K562 (cell line): ENCODE measurements around the gene CD79A. TPM values are rescaled to one million over a fixed set of nuclear protein-coding genes. Genes with fewer than 3 reads are reported as not detected.

ENCODE experiments used
- COPS2 ChIP-seq: fragments of 450-650 bp; conservative IDR thresholded peaks from 2 replicates; pipeline ENCODE4 v1.6.1; 2016; ENCODE audit warnings: mild to moderate bottlenecking, moderate library complexity
- HCFC1 ChIP-seq: IDR thresholded peaks from 2 replicates; pipeline ENCODE4 v1.6.1; 2012; ENCODE audit warnings: low read depth, low read length, improper control_type of control experiment
- MECOM ChIP-seq: fragments of 250-450 bp; sonication (Bioruptor Pico); IDR thresholded peaks from 2 replicates; pipeline ENCODE4 v1.8.0; 2022; ENCODE audit warnings: inconsistent platforms
- MTA3 ChIP-seq: fragments of 450-650 bp; formaldehyde crosslinking; IDR thresholded peaks from 2 replicates; pipeline ENCODE4 v1.6.1; 2017; ENCODE audit warnings: mild to moderate bottlenecking, borderline replicate concordance
- NFE2L1 ChIP-seq: fragments of 450-650 bp; IDR thresholded peaks from 2 replicates; pipeline ENCODE4 v1.6.1; 2016; ENCODE audit warnings: missing genetic modification characterization, low read depth, mild to moderate bottlenecking, missing compliant biosample characterization, moderate library complexity, borderline replicate concordance
- PCBP2 ChIP-seq: fragments of 200-400 bp; formaldehyde crosslinking; IDR thresholded peaks from 2 replicates; pipeline ENCODE4 v1.6.1; 2018; ENCODE audit warnings: low read length, low read depth, mild to moderate bottlenecking, moderate library complexity; ENCODE audit not compliant: poor library complexity, severe bottlenecking
- RAD21 ChIP-seq, 2 experiments: fragments of 250-450 bp in 1 of 2; fragments of 450-650 bp in 1 of 2; sonication (Bioruptor Pico) in 1 of 2; formaldehyde crosslinking in 1 of 2; IDR thresholded peaks in 1 of 2; conservative IDR thresholded peaks in 1 of 2; 2 replicates each; pipeline versions ENCODE4 v1.4.0 to v1.8.0; 2020 to 2022; ENCODE audit warnings: mild to moderate bottlenecking in 2 of 2, moderate library complexity in 1 of 2
- SMAD4 ChIP-seq: fragments of 250-450 bp; sonication (Bioruptor Pico); conservative IDR thresholded peaks from 2 replicates; pipeline ENCODE4 v1.8.0; 2021; ENCODE audit warnings: inconsistent platforms, mild to moderate bottlenecking, moderate library complexity
- TAF9B ChIP-seq: fragments of 450-650 bp; IDR thresholded peaks from 2 replicates; pipeline ENCODE4 v1.6.1; 2018; ENCODE audit warnings: mild to moderate bottlenecking; ENCODE audit not compliant: partially characterized antibody
- TRIM24 ChIP-seq, 2 experiments: fragments of 450-650 bp; IDR thresholded peaks; 2 replicates each; pipeline ENCODE4 v1.6.1; 2016
- ZFP1 ChIP-seq: fragments of 450-650 bp; formaldehyde crosslinking; IDR thresholded peaks from 2 replicates; pipeline ENCODE4 v1.4.0; 2020; ENCODE audit warnings: mild to moderate bottlenecking, mixed read lengths
- ZKSCAN1 ChIP-seq: fragments of 150-350 bp; IDR thresholded peaks from 2 replicates; pipeline ENCODE4 v1.6.1; 2016; ENCODE audit warnings: low read depth, low read length
- ZNF583 ChIP-seq: fragments of 250-450 bp; sonication (Bioruptor Pico); IDR thresholded peaks from 2 replicates; pipeline ENCODE4 v1.4.0; 2020
- ZNF76 ChIP-seq: fragments of 250-450 bp; sonication (Bioruptor Pico); IDR thresholded peaks from 2 replicates; pipeline ENCODE4 v1.4.0; 2020; ENCODE audit warnings: mild to moderate bottlenecking, moderate library complexity, borderline replicate concordance
- polyA plus RNA-seq, 8 experiments: library from polyadenylated mRNA; depleted of rRNA in 4 of 8; stranded (reverse) in 5 of 8; unstranded in 3 of 8; fragments of >200 nt; fragmentation: Nextera tagmentation in 2 of 8; fragmentation: Illumina TruSeq in 1 of 8; extraction: Ambion mirVana in 2 of 8; extraction: Trizol in 1 of 8; gene quantifications; 2 replicates each; pipeline versions ENCODE4 v1.2.1 to v1.2.3, GENCODE V29; 2011 to 2014; ENCODE audit warnings: inconsistent platforms in 1 of 8, missing spikeins in 1 of 8
- total RNA-seq, 7 experiments: library from RNA; depleted of rRNA in 6 of 7; stranded (reverse); fragments of >200 nt in 6 of 7; fragmentation: Illumina TruSeq in 2 of 7; extraction: Trizol in 2 of 7; gene quantifications; 2 replicates each; pipeline versions ENCODE4 v1.2.1 to v1.2.3, GENCODE V29; 2011 to 2021; ENCODE audit warnings: low replicate concordance in 1 of 7
- TF ChIP-seq, protein P1 (sequence below): fragments of 250-450 bp; sonication (Bioruptor Pico); IDR thresholded peaks from 2 replicates; pipeline ENCODE4 v1.8.0; 2022; ENCODE audit warnings: moderate library complexity, mild to moderate bottlenecking, inconsistent platforms
- TF ChIP-seq, protein P2 (sequence below), 2 experiments: fragments of 250-450 bp in 1 of 2; fragments of 450-650 bp in 1 of 2; sonication (Bioruptor Pico) in 1 of 2; IDR thresholded peaks; 2 replicates each; pipeline versions ENCODE4 v1.6.1 to v1.8.0; 2016 to 2021; ENCODE audit warnings: mild to moderate bottlenecking in 2 of 2, moderate library complexity in 2 of 2, missing compliant biosample characterization in 1 of 2, missing genetic modification characterization in 1 of 2
- TF ChIP-seq, protein P3 (sequence below), 2 experiments: fragments of 450-650 bp in 1 of 2; sonication (generic) in 1 of 2; formaldehyde crosslinking in 1 of 2; IDR thresholded peaks in 1 of 2; conservative IDR thresholded peaks in 1 of 2; 2 replicates each; pipeline versions ENCODE4 v1.6.1 to v1.8.1; 2016 to 2023; ENCODE audit warnings: mild to moderate bottlenecking in 2 of 2, moderate library complexity in 2 of 2, inconsistent platforms in 1 of 2, missing genetic modification reagents in 1 of 2
- TF ChIP-seq, protein P4 (sequence below): IDR thresholded peaks from 2 replicates; pipeline ENCODE4 v1.6.1; 2016; ENCODE audit warnings: missing genetic modification characterization, missing compliant biosample characterization
- TF ChIP-seq, protein P5 (sequence below): sonication (generic); formaldehyde crosslinking; IDR thresholded peaks from 2 replicates; pipeline ENCODE4 v1.8.0; 2022; ENCODE audit warnings: mild to moderate bottlenecking, missing genetic modification reagents
- TF ChIP-seq, protein P6 (sequence below): fragments of 450-650 bp; IDR thresholded peaks from 2 replicates; pipeline ENCODE4 v1.6.1; 2017; ENCODE audit warnings: antibody characterized with exemption

The CD79A gene
- total and polyA plus RNA-seq, 9 of the 15 experiments (the other 6 are each of a cell fraction or from before 2014, with no cell fraction given): 0.04 to 0.72 (median 0.17) TPM; not detected in 3

DNA sequence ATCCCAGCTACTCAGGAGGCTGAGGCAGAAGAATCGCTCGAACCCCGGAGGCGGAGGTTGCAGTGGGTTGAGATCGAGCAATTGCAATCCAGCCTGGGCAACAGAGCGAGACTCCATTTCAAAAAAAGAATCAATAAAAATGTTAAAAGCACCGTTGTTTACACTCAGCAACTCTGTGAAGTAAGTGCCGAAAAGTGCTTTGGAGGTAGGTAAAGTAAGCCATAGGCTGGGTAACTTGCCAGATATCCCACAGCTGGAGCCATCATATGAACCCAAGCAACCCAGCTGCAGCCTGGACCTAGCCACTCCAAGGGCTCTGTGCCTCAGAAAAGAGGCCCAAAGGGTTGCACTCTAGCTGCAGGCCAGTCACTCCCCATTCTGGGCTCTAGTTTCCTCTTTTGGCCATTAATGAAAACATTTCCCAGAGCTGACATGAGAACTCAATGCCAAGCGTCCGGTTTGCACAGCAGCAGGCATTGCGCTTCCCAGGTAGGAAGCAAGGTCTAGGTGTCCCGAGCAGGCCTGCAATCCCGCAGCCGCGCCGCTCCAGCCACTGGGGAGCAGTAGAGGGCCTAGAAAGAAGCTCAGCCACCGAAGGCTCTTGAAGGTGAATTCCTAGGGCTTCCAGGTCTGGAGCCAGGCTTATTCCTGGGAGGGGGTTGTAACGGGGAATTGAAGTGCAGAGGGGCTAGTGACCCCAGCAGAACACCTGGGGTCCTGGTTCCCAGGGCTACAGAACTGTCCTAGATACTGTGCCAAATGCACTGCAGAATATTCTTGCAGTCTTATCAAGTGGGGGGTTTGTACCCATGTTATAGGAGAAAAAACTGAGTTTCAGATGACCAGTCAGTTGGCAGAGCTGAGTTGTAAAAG, 4.1 kb upstream of the CD79A start (continued):
- TF ChIP-seq, protein P1, sequence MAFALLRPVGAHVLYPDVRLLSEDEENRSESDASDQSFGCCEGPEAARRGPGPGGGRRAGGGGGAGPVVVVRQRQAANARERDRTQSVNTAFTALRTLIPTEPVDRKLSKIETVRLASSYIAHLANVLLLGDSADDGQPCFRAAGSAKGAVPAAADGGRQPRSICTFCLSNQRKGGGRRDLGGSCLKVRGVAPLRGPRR: no peak
- no peak for TF ChIP-seq TAF9B
- TF ChIP-seq PCBP2: no peak
- no peak for TF ChIP-seq TRIM24 (IDR thresholded peaks at IDR 0.05)
- TF ChIP-seq NFE2L1 (tag): no peak
- TF ChIP-seq COPS2: no peak
- TF ChIP-seq, protein P2, sequence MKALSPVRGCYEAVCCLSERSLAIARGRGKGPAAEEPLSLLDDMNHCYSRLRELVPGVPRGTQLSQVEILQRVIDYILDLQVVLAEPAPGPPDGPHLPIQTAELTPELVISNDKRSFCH (CRISPR knock-in tag; IDR thresholded peaks at IDR 0.05): no peak
- TF ChIP-seq, protein P2 (tag; IDR thresholded peaks at IDR 0.05): no peak
- peak; percentile 79 to 88 for TF ChIP-seq RAD21 (CRISPR knock-in tag; conservative IDR thresholded peaks at IDR 0.05 in 1 of 2, IDR thresholded peaks at IDR 0.05 in 1 of 2)
- TF ChIP-seq ZNF583 (CRISPR knock-in tag): no peak
- no peak for TF ChIP-seq MTA3
- TF ChIP-seq, protein P3, sequence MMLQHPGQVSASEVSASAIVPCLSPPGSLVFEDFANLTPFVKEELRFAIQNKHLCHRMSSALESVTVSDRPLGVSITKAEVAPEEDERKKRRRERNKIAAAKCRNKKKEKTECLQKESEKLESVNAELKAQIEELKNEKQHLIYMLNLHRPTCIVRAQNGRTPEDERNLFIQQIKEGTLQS (IDR thresholded peaks at IDR 0.05): no peak
- TF ChIP-seq, protein P3 (CRISPR knock-in tag; conservative IDR thresholded peaks at IDR 0.05): no peak
- no peak for TF ChIP-seq HCFC1
- no peak for TF ChIP-seq ZKSCAN1
- TF ChIP-seq, protein P4, sequence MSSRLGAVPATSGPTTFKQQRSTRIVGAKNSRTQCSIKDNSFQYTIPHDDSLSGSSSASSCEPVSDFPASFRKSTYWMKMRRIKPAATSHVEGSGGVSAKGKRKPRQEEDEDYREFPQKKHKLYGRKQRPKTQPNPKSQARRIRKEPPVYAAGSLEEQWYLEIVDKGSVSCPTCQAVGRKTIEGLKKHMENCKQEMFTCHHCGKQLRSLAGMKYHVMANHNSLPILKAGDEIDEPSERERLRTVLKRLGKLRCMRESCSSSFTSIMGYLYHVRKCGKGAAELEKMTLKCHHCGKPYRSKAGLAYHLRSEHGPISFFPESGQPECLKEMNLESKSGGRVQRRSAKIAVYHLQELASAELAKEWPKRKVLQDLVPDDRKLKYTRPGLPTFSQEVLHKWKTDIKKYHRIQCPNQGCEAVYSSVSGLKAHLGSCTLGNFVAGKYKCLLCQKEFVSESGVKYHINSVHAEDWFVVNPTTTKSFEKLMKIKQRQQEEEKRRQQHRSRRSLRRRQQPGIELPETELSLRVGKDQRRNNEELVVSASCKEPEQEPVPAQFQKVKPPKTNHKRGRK (tag): no peak
- no peak for TF ChIP-seq ZNF76 (CRISPR knock-in tag)
- TF ChIP-seq, protein P5, sequence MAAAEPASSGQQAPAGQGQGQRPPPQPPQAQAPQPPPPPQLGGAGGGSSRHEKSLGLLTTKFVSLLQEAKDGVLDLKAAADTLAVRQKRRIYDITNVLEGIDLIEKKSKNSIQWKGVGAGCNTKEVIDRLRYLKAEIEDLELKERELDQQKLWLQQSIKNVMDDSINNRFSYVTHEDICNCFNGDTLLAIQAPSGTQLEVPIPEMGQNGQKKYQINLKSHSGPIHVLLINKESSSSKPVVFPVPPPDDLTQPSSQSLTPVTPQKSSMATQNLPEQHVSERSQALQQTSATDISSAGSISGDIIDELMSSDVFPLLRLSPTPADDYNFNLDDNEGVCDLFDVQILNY: no peak
- TF ChIP-seq SMAD4: no peak
- TF ChIP-seq ZFP1 (CRISPR knock-in tag): no peak
- TF ChIP-seq, protein P6, sequence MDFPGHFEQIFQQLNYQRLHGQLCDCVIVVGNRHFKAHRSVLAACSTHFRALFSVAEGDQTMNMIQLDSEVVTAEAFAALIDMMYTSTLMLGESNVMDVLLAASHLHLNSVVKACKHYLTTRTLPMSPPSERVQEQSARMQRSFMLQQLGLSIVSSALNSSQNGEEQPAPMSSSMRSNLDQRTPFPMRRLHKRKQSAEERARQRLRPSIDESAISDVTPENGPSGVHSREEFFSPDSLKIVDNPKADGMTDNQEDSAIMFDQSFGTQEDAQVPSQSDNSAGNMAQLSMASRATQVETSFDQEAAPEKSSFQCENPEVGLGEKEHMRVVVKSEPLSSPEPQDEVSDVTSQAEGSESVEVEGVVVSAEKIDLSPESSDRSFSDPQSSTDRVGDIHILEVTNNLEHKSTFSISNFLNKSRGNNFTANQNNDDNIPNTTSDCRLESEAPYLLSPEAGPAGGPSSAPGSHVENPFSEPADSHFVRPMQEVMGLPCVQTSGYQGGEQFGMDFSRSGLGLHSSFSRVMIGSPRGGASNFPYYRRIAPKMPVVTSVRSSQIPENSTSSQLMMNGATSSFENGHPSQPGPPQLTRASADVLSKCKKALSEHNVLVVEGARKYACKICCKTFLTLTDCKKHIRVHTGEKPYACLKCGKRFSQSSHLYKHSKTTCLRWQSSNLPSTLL: no peak
- no peak for TF ChIP-seq MECOM (CRISPR knock-in tag)
